ENCODE data around the gene ALDH3A1. TPM values are rescaled to one million over a fixed set of nuclear protein-coding genes. Genes with fewer than 3 reads are reported as not detected.

The ALDH3A1 gene
- total RNA-seq, 1 experiment from 2014 or later: 30.1 TPM

GRCh38 chr17:19703106-19703827, 44.8 kb downstream of the ALDH3A1 start:
- no peak for TF ChIP-seq EZH2phosphoT487 (IDR thresholded peaks at IDR 0.05; ENCODE audit: borderline replicate concordance, low read length)
- no peak for TF ChIP-seq EZH2 (IDR thresholded peaks at IDR 0.05; ENCODE audit: low read length, unreplicated experiment)
- no peak for TF ChIP-seq CTCF (conservative IDR thresholded peaks at IDR 0.05; ENCODE audit: low read depth, low read length)
- Histone ChIP-seq H3K36me3 (ENCODE audit: low read depth, low read length) (no peaks in the 10 kb centered on the region), H3K9me3 (ENCODE audit: low read length) (no peaks in the 10 kb centered on the region), H2AFZ (ENCODE audit: low read length) (no peak overlapping the region), H3K9ac (ENCODE audit: low read length) (no peak overlapping the region), H3K4me2 (ENCODE audit: low read length) (no peak overlapping the region), H3K79me2 (ENCODE audit: low read length) (no peaks in the 10 kb centered on the region), H4K20me1 (ENCODE audit: low read length) (no peaks in the 10 kb centered on the region), H3K4me3 (ENCODE audit: low read length) (no peak overlapping the region), H3K27ac (ENCODE audit: low read length) (no peak overlapping the region), H3K4me1 (ENCODE audit: insufficient read depth, low read length) (no peaks in the 10 kb centered on the region), H3K27me3 (ENCODE audit: low read length) (no peaks in the 10 kb centered on the region), H3F3A (ENCODE audit: low read length, unreplicated experiment) (no peaks in the 10 kb centered on the region), H3K9me2 (replicated peaks; ENCODE audit: low read length) (no peaks in the 10 kb centered on the region)
- BruUV-seq (replicated peaks): no TSS peak
- ATAC-seq: no peak
- intact Hi-C loops (cut with micrococcal nuclease): no loop called here
- DNase-seq: no peak
- CTCF ChIA-PET: no interaction called here
- POLR2A ChIA-PET (ENCODE audit: unreplicated experiment): no interaction called here

- H3K9me3 ChIP-seq (ENCODE audit: low read length): no peaks in the 10 kb centered on the region
- no peak overlapping the region for H3K27ac ChIP-seq (ENCODE audit: low read length)
- POLR2A ChIA-PET (ENCODE audit: unreplicated experiment): no interaction called here
- H3K4me1 ChIP-seq (ENCODE audit: insufficient read depth, low read length): no peaks in the 10 kb centered on the region
- ATAC-seq (no peak), DNase-seq (no peak)
- no peak overlapping the region for H3K4me2 ChIP-seq (ENCODE audit: low read length)
- H4K20me1 ChIP-seq (ENCODE audit: low read length): no peaks in the 10 kb centered on the region
- TF ChIP-seq CTCF (conservative IDR thresholded peaks at IDR 0.05; ENCODE audit: low read depth, low read length) (no peak), EZH2phosphoT487 (IDR thresholded peaks at IDR 0.05; ENCODE audit: borderline replicate concordance, low read length) (no peak), EZH2 (IDR thresholded peaks at IDR 0.05; ENCODE audit: low read length, unreplicated experiment) (no peak)
- CTCF ChIA-PET: no interaction called here
- H3K9me2 ChIP-seq (replicated peaks; ENCODE audit: low read length): no peaks in the 10 kb centered on the region
- H3K27me3 ChIP-seq (ENCODE audit: low read length): no peaks in the 10 kb centered on the region
- H3F3A ChIP-seq (ENCODE audit: low read length, unreplicated experiment): no peaks in the 10 kb centered on the region
- intact Hi-C loops (cut with micrococcal nuclease): no loop called here
- no peak overlapping the region for H3K9ac ChIP-seq (ENCODE audit: low read length)
- no peaks in the 10 kb centered on the region for H3K79me2 ChIP-seq (ENCODE audit: low read length)
- H3K36me3 ChIP-seq (ENCODE audit: low read depth, low read length): no peaks in the 10 kb centered on the region
- H3K4me3 ChIP-seq (ENCODE audit: low read length): no peak overlapping the region
- BruUV-seq (replicated peaks): no TSS peak
- H2AFZ ChIP-seq (ENCODE audit: low read length): no peak overlapping the region
Observed at GRCh38 chr17:19702217-19702641, 45.9 kb downstream of the ALDH3A1 start.

Other genes with a start within 250 kb of the ALDH3A1 start
- gene SLC47A1, start 214.4 kb downstream of the ALDH3A1 start, total RNA-seq (2014; rRNA removed): 0.12 and 0.15 TPM in 2 replicates
- gene ALDH3A2, start 99.5 kb downstream of the ALDH3A1 start, total RNA-seq (2014; rRNA removed): 125 and 143 TPM in 2 replicates
- 0.17 TPM in 1 of 2 replicates, not detected in the other for gene SLC47A2, start 31.7 kb downstream of the ALDH3A1 start, total RNA-seq (2014; rRNA removed)
- 15.8 and 30.2 TPM in 2 replicates for gene ULK2, start 119.6 kb upstream of the ALDH3A1 start, total RNA-seq (2014; rRNA removed)
- 18.6 and 23.3 TPM in 2 replicates for gene AKAP10, start 229.5 kb upstream of the ALDH3A1 start, total RNA-seq (2014; rRNA removed)